Stimulated activated naive CD8-positive, alpha-beta T cell treated with anti-CD3 and anti-CD28 coated beads, Interleukin-15, Interleukin-2, amounts not matched to agents 100 U/mL and 50 U/mL, for 24 hours (primary cell): ENCODE measurements around the gene PPIL6.
"Not testable (repeated sequence)": the region's sequence is repeated elsewhere in the genome, so short reads cannot be mapped to it uniquely, and the experiment has no call there.

Experiments used
- ATAC-seq: fragments of 150-1000 bp; cut with Tn5 transposase; one replicate; pipeline ENCODE4 v1.10.0; 2021
- DNase-seq: peaks from one replicate; pipeline ENCODE4 v3.0.0; 2021

Gene PPIL6

DNA sequence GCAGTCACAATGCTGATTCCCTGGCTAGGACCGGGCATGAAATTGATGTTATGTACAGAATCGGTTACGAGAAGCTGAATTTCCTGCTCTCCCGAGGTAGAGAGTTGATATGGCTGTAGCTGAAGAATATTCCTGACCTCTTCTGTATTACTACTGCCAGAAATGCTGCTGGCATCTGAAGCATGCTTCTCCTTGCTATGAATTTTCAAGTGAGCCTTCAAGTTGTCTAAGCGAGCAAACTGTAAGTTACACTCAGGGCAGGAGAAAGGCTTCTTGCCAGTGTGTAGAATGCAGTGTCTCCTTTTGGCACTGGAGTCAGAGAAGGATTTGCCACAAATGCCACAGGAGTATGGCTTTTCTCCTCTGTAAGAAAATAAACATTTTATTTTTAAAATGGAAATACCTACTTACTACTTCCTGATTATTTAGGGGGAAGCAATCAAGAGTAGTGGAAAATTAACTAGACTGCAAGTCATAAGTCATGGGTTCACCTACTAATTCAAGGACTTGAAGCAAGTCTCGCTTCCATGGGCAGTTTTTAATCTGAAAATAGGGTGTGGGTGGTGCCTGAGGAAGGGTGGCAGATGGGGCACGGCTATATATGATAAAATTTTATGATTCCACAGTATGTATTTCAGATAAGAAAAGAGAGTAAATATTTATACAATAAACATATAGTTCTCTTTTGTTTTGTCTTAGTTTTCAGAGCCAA lies 25.9 kb upstream of the PPIL6 start:
- ATAC-seq = no peak
- no peak for DNase-seq

DNA sequence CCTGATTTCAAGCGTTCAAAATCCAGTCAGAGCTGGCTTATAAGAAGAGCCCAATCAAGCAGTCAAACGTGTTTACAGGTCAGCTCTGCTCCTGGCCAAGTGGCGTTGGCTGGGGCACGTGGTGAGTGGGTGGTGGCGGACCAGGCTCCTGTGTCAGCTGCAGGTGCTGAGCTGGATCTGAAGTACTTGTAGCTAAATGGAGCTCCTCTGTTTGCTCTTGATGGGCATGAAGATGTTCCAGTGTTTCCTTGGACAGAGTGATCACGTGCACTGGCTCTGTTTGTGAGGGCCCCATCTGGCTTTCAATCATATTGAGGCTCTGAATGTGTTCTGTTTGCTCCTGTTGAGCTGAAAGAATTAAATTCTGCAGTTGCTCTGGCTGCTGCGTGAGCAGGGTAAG lies 25.3 kb upstream of the PPIL6 start:
- no peak for DNase-seq
- ATAC-seq = no peak

DNA sequence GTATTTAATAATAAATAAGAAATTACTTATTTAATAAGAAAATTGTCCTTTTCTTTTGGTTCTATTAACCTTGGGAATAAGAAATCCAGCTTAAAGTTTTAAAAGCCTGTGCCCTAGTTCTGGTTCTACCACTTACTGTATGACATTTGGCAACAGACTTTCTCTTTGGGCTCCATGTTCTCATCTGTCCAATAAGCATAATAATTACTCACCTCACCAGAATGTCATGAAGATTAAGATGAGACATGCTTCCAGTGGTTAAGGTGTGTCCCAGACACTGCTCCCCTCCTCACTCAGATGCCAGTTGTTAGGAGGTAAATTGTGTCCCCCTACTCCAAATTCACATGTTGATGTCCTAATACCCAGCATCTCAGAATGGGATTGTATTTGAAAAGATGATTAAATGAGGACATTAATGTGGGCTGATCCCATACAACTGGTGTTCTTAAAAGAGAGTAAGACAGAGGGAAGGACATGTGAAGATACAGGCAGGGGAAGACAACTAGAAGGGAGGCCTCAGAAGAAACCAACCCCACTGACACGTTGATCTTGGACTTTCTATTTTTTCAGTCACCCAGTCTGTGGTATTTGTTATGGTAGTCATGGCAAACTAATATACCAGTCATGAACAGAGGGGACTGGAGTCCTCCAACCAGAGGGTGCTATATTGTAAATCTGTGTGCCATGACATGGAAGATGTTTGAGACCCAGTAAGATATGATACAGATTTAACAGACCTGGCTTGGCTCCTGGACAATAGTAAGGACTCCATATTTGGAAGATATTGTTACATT lies 21.5 kb upstream of the PPIL6 start:
- DNase-seq (no peak), ATAC-seq (peak; percentile 15)

DNA sequence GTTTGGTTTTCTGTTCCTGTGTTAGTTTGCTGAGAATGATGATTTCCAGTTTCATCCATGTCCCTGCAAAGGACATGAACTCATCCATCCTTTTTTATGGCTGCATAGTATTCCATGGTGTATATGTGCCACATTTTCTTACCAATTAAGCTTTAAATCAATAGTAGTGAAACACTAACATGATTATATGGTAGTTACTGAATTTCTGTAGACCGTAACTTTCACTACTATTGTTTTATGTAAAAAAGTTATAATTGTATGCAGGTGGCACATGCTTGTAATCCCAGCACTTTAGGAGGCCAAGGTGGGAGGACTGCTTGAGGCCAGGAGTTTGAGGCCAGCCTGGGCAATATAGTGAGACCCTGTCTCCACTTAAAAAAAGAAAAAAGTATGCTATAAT lies 20.8 kb upstream of the PPIL6 start:
- ATAC-seq, DNase-seq: not testable (repeated sequence)

DNA sequence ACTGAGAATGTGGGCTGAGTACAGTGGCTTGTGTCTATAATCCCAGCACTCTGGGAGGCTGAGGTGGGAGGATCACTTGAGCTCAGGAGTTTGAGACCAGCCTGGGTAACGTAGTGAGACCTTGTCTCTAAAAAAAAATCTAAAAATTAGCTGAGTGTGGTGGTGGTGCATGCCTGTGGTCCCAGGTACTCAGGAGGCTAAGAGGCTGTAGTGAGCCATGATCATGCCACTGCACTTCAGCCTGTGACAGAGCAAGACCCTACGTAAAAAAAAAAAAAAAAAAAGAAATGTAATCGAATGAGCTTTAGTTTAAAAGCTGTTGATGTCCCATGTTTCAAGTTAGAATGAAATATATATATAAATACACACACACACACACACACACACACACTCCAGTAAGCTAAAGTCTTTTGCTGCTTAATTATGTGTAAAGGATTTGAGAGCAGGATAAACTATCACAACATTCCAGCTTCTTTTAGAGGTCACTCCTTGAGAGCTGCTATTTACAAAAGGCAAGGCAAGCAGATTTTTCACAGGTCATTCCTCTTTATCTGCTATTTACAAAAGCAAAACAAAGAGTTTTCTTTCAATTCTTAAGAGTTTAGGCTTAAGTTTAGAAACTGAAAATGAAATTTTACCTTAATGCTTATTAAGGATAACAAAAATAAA lies 19.9 kb upstream of the PPIL6 start:
- no peak for ATAC-seq
- DNase-seq = no peak

DNA sequence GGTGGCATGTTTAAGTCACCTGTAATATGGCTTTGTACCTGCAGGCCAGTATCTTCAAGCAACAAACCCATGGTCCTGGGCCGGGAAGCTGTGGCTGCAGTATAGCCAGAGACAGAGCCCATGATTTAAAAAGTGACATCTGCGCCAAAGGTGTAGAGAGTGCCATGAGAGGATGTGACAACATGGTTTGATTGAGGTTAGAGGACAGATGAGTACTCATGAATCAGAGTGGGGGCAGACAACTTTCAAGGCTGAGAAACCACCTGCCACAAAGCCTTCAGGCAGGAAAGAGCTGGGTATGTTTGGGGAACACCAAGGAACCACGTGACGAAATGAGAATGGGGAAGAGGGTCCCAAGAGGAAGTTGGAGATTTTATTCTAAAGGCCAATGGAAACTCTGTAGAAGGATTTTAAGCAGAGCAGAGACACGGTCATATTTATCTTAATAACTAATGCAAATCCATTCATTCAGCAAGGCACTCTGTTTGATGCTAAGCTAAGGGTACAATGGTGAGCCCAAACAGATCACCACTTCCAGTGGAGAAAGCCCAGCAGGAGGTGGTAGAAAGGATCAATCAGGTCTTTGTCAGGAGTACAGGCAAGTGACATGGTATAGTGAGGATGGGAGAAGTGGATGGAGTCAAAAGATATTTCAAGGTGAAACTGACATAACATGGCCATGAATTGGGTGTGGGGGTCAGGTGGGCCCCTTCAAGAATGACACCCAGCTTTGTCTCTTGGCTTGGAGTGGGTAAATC lies 18.5 kb upstream of the PPIL6 start:
- DNase-seq = peak; percentile 55
- peak; percentile 69 for ATAC-seq

DNA sequence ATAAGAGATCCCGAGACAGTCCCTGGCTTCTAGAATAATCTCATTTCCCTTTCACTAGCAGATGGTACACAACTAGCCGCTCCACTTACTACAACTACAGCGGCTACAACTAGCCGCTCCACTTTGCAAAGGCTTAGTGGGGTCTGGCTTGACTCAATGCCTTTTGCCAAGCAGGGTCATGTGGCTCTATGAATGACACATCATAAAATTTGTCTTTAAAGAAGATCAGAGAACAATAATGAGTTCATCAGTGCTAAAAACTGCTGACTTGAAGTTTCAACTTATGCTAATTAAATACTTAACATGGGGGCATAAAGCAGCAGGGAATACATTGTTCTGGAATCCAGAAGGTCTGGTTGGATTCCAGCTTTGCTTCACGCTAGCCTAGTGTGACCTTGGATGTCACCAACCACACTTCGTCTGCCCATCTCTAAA lies 17.2 kb upstream of the PPIL6 start:
- DNase-seq (no peak), ATAC-seq (no peak)

DNA sequence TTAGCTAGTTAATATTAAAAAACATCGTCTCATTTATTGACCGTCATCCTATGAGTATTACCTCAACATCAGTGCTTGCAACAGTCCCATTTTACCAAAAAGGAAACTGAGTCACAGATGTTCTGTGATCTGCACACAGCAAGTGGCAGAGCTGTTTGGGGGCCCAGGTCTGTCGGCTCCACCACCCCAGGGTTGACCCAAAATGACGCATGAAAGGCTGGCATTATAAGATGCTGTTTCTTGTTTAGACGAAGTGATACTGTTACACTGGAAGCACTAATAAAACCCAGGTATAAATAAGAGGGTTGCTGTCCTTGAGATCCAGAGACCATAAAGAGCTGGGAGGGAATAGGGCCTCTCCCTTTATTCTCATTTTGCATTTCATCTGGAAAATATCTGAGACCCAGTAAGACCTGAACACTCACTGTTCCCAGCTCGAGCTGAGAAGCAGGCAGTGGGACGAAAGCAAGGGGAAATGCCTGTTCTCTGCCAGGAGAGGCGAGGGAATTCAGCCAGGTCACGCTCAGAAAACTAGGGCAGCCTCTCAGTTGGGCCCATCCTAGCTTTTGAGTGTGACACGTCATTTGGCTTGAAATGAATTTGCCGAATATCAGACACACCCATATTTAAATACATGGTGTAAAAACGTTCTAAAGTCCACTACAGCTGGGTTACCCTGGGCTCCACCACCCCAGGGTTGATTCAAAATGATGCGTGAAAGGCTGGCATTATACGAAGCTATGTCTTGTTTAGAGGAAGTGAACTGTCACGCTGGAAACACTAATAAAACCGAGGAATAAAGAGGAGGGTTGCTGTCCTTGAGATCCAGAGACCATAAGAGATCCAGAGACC lies 16.5 kb upstream of the PPIL6 start:
- DNase-seq (no peak), ATAC-seq (no peak)

DNA sequence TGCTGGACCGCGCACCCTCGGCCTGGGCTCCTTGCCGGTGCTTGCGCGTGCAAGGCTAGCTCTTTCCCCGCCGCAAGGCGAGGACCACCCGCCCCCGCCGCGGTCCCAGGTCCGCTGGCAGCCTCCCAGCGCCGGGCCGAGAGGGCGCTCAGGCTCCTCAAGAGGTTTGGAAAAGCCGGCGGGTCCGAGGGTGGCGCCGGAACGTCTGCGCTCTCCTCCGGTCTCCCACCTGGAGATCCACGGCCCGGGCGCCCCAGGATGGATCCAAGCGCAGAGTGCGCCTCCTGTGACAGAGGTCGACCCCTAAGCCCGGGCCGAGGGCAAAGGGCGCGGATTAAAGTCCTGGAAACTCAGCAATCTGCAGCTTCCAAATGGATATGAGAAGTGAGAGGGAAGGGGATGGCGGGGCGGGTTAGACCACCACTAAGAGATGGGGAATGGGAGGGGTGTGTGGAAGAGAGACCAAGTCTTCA lies 15.7 kb upstream of the PPIL6 start:
- ATAC-seq (no peak), DNase-seq (no peak)

DNA sequence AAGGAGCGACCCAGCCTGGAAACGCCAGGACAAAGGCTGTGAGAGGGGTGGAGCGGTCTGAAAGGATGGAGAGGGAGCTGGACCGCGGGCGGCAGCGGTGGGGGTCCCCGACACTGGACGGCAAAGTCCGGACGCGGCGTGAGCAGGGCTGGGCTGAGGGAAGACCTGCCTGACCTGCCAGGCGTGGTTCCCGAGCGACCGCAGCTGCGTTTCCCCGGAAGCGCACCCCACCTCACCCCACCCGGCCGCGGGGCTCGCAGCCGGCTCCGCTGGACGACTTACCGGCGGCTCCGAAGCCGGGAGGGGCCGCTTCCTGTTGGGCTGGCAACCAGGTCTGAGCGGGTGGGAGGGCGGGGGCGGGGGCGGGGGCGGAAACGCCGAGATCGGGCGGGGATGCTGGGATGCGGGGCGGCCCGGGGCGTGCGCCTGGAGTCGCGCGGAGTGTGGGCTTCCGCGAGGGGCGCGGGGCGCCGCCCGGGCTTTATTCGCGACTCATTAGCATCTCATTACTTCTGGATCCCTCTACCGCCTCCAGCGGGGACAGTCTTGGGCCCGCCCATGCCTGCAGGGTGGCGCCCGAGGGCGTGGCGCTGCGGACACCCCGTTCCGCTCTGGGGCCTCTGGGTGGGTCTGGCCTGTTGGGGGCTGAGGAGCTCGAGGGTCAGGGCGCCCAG lies 15.1 kb upstream of the PPIL6 start, which contains the start of gene MICAL1:
Gene MICAL1, minus strand, starts transcription at position 336 of the 674 bp plus-strand sequence. CDS start 1,576 bp downstream, outside the sequence.
- DNase-seq (peak; percentile 77), ATAC-seq (peak; percentile 58)

DNA sequence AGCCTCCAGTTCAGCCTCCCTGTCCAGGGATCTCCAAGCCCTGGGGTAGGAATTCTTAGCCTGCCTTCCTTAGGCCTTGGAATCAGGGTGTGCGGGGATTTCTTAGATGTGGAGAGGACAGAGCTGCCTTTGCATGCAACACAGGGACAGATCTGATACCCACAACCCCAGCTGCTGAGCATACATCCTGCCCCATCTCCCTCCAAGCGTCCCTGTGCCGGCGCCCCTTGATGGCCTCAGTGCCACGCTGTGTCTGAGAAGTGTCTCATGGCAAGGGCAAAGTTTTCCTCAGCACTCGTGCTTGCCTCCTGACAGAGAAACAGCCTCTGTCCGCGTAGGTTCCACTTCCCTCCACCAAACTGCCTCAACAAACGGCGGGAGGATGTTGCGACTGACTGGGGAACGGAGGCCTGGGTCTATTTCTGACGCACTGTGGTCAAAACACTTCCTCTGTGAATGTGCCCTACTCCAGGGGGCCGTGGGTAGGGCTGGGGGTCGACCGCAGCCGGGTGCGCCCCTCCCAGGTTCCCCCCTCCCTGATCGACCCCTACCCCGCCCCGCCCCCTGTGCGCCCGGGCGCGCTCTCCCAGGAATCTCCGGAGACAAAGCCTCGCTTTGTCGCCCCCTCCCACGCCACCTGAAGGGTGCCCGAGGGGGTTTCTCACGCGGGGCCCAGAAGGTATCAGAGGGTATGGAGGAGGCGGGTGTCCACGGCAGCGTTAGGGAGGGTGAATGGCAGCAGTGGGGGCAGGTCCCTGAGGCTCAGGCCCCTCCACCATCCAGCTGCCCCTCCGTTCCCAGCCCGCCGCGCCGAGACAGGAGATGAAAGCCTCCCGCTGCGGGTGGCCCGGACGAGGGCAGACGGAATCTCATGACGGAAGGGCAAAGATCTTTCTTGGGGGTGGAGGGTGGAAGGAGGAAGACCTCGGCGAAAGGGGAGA lies 14.3 kb upstream of the PPIL6 start:
- ATAC-seq = peak; percentile 51
- peak; percentile 76 for DNase-seq

DNA sequence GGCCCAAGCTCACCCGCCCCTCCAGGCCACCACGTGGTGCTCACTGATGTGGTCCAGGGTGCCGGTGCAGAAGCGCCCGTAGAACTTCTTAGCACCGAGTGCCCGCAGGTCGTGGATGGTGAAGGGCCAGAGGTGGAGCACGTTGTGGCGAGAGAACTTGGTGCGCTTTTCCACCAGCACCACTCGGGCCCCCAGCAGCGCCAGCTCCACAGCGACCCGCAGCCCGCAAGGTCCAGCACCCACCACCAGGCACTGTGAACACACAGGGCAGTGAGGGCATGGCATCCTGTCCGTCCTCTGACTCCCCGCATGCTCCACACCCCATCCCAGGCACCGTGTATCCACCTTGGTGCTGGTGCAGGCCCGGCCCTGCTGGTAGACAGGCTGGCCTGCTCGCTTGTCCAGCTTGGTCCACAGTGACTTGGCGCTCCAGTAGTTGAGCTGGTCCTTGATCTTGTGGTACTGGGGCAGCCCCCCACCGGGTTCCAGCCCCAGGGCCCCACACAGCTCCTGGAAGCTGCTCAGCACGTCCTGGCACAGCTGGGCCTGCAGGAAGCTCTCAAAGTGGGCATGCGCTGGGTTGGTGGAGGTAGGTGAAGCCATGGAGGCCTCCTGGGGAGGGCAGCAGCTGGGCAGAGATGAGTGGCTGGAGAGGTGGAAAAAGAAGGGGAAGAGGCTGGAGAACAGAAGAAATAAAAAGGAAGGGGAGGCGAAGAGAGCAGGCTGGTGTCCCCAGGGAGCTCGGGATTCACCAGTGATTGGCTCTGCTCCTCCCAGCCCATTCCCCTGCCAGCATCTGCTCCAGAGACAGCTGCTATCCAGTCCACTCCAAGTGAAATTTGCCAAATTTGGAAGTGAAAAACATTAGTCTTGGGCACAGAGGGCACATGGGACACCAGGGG lies 13.4 kb upstream of the PPIL6 start:
- ATAC-seq = no peak
- no peak for DNase-seq

DNA sequence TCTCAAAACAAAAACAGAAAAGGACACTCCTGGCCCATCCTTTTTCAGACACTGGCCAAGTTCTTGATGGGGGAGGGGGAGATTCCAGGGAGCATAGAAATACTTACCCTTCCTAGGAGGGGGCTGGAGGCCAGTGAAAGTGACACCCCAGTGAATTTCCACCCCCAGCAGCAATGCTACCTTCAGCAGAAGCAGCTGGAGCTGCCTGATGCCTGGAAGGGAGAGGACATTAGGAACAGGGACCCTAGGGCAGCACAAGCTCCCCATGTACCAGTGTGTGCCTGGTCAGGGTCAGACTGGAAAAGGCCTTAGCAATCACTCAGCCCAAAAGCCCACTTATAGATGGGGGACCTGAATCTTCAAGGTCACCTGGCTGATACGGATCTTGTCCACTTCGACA lies 12.7 kb upstream of the PPIL6 start:
- DNase-seq (no peak), ATAC-seq (no peak)

DNA sequence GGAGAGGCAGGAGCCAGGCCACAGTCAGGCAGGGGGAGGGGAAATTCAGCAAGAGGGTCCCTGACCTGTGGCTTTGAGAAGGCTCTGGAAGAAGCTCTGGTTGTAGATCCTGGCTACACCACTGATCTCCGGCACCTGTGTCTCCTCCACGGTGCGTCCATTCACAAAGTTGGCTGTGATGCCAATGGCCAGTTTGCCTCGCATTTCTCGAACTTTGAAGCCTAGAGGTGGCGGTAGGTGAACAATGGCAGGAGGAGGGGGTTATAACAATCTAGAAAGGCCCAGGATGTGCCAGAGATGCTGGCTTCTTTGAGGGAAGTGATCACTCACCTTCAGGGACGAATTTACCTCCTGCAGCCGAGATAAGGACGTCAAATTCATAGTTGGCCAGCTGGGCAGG lies 11.8 kb upstream of the PPIL6 start:
- ATAC-seq = no peak
- no peak for DNase-seq

DNA sequence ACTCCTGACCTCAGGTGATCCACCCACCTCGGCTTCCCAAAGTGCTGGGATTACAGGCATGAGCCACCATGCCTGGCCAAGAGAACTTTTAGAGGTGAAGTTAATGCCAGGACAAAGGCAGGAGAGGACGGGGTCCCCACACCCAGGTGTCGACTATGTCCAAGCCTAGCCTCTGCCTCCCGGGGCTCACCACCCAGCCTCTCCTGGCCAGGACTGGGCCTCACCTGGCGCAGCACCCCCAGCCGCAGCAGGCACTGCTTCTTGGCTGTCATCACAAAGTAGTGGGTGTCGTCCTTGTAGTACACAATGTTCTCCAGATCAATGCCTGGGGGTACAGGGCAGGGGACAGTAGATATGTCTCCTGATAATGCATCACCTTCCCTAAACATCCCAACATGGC lies 10.9 kb upstream of the PPIL6 start:
- no peak for ATAC-seq
- DNase-seq = no peak

DNA sequence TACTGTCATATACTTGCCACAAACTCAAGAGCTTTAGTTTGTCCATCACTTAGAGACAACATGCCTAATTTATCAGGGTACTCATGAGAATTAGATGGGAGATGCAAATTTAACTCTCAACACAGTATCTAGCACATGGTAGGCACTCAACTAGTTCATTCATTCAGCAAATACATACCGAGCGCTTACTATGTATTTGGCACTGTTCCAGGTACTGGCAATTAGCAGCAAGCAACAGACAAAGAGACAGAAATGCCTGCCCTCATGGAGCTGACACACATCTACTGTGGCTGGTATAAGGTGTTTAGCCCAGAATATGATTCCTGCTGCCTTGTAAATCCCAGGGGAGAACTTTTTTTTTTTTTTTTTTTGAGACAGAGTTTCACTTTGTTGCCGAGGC lies 10.4 kb upstream of the PPIL6 start:
- ATAC-seq = no peak

DNA sequence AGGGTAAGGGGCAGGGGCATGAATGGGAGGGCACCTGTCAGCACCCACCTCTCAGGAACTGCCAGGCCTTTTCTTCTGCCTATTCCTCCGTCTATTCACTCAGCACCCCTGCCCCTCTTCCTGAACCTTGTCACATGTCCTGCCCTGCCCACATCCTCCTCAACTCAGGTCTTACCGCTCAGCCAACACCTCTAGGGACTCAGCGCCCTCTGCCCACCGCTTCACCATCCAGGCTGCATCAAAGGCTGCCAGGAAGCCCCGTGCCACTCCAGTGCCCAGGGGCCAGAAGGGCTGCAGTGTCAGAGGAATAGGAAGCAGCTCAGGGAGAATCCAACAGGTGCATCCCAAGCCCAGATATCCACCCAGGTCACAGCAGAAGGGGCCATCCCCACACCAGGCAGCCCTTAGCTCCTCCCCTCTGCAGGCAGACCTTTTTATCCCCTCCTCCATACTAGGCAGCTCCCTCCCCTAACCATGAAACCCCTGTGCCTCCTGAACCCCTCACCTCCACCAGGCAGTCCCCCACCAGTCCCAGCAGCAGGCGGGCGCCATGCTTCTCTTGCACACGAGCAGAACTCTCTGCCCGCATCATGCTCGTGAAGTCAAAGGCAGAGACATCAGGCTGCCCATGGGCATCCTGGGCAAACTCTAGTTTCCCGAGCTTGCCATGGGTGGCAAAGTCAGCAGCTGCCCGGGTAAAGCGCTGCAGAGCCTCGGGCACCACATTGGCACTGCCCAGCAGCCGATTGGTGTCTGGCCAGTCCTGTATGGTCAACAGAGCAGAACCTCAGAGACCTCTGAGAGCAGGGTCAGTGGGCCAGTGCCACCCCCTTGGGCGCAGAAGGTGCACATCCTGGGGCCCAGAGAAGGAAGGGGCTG lies 9.6 kb upstream of the PPIL6 start:
- DNase-seq (no peak), ATAC-seq (peak; percentile 28)

More for the DNA sequence above, 10.4 kb upstream of the PPIL6 start:
- no peak for DNase-seq
